CD4-positive, alpha-beta T cell treated with Interleukin-17A for 4 hours (primary cell): Measurements from ENCODE around the gene CEP170B.
"Not testable (repeated sequence)": the region's sequence is repeated elsewhere in the genome, so short reads cannot be mapped to it uniquely, and the experiment has no call there.

Source experiments
- DNase-seq: peaks from one replicate; pipeline ENCODE4 v3.0.0-alpha.2; 2020; ENCODE audit warnings: mixed read lengths

The CEP170B gene

GRCh38 chr14:104879983-104880565 lies 15.0 kb downstream of the CEP170B start:
- DNase-seq = no peak

- DNase-seq = no peak
Measured at GRCh38 chr14:104880584-104881210, 15.6 kb downstream of the CEP170B start.

DNA sequence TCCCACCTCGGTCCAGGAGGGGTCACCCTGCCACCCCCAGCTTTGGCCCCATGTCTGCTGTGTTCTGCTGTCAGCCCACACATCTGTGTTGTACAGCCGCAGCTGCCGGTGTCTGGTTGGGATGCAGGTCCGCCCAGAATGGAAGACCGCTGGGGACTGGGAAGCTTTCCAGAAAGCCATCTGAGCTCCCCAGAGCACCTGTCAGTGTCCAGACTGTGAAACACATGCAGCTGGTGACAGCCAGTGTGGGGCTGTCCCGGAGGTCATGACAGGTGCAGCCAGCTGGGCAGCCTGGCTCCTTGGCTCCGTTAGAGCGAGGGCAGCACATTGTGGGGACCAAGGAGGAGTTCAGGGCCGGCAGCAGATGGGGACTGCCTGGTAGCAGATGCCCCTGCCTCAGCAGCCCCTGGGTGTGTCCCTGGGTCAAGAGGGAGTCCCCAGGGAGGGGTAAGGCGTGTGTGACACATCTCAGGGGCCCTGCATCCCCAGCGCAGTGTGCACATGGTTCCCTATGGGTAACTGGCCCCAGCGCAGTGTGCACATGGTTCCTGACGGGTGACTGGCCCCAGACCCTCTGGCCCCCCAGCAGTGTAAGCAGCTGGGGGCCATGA lies 16.4 kb downstream of the CEP170B start:
- DNase-seq = no peak

GRCh38 chr14:104882325-104882973 lies 17.4 kb downstream of the CEP170B start:
- no peak for DNase-seq

- no peak for DNase-seq
Measured at GRCh38 chr14:104882991-104883660, 18.1 kb downstream of the CEP170B start.

- DNase-seq = no peak
Measured at GRCh38 chr14:104883681-104884361, 18.8 kb downstream of the CEP170B start.

DNA sequence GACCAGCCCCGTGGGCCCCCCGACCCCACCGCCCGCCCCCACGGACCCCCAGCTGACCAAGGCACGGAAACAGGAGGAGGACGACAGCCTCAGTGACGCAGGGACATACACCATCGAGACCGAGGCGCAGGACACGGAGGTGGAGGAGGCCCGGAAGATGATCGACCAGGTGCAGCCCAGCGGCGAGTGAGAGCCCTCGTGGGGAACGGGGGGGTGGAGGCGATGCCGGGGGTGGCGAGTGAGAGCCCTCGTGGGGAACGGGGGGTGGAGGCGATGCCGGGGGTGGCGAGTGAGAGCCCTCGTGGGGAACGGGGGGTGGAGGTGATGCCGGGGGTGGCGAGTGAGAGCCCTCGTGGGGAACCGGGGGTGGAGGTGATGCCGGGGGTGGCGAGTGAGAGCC lies 19.3 kb downstream of the CEP170B start:
- DNase-seq = not testable (repeated sequence)

GRCh38 chr14:104885031-104885972 lies 20.2 kb downstream of the CEP170B start:
- DNase-seq = no peak

- no peak for DNase-seq
Measured at GRCh38 chr14:104885973-104886689, 21.1 kb downstream of the CEP170B start.

DNA sequence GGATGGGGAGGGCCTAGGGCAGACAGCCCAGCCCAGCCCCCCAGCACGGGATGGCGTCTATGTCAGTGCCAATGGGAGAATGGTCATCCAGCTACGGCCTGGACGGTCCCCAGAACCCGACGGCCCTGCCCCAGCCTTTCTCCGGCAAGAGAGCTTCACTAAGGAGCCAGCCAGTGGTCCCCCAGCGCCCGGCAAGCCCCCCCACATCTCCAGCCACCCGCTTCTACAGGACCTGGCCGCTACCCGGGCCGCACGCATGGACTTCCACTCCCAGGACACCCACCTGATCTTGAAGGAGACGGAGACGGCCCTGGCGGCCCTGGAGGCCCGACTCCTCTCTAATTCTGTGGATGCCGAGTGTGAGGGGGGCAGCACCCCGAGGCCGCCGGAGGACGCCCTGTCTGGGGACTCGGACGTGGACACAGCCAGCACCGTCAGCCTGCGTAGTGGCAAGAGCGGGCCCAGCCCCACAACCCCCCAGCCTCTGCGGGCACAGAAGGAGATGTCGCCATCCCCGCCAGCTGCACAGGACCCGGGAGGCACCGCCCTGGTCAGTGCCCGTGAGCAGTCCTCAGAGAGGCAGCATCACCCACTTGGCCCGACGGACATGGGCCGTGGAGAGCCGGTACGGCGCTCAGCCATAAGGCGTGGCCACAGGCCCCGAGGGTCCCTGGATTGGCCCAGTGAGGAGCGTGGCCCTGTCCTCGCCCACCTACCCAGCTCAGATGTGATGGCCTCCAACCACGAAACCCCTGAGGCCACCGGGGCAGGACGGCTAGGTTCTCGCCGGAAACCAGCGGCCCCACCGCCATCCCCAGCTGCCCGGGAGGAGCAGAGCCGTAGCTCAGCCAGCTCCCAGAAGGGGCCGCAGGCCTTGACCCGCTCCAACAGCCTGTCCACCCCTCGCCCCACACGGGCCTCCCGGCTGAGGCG lies 21.9 kb downstream of the CEP170B start:
- no peak for DNase-seq

GRCh38 chr14:104887623-104888488 lies 22.8 kb downstream of the CEP170B start:
- DNase-seq = no peak

DNA sequence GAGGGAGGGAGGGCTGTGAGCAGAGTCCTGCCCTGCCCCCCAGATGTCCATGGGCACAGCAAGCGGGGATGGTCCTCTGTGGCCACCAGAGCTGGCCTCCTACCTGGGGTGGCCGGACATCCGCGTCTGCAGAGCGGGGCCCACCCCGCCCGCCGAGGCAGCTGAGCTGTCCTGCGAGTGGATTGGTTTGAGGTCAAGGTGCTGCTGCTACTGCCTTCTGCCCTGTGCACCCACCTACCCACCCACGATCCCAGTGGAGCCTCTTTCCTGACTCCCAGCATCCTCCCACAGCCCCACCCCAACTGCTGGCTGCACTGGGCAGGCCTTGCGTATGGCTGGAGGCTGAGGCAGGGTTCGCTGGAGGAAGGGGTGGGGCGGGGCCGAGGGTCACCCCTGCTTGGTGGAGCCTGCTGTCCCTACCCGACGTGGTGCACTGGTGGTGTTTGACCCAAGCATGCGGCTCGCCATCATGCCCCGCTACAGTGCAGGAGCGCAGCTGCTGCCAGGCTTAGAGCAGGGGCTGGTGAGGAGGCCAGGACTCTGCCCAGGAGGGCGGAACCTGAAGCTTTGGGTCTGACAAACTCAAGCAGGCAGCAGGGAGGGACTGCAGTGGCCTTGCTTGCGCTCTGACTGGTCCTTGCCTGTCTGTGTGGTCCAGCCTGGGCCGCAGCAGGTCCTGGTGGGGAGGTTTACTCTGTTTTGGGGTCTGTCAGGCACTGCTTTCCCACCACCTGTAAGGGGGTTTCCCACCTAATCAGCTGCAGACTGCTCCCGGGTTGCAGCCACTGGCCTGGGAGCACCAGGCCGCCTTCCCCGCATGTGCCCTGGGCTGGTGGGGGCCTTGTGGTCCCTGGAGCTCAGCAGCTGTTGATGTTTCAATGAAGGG lies 23.7 kb downstream of the CEP170B start:
- no peak for DNase-seq

DNA sequence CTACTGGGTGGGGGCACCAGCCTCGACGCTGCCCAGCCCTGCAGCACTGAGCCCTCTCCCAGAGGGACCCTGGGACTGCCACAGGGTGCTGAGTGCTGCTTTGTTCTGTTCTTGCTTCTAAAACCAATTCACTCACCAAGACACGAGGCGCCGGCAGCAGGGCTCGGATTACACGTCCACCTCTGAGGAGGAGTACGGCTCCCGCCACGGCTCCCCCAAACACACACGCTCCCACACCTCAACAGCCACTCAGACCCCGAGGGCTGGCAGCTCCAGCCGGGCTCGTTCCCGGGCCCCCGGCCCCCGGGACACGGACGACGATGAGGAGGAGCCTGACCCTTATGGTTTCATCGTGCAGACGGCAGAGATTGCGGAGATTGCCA lies 24.3 kb downstream of the CEP170B start:
- DNase-seq = no peak

DNA sequence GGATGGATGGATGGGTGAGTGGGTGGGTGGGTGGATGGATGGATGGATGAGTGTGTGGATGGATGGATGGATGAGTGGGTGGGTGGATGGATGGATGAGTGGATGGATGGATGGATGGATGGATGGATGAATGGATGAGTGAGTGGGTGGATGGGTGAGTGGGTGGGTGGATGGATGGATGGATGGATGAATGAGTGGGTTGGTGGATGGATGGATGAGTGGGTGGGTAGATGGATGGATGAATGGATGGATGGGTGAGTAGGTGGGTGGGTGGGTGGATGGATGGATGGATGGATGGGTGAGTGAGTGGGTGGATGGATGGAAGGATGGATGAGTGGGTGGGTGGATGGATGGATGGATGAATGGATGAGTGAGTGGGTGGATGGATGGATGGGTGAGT lies 25.2 kb downstream of the CEP170B start:
- not testable (repeated sequence) for DNase-seq

- no peak for DNase-seq
Measured at GRCh38 chr14:104891121-104891551, 26.1 kb downstream of the CEP170B start.

DNA sequence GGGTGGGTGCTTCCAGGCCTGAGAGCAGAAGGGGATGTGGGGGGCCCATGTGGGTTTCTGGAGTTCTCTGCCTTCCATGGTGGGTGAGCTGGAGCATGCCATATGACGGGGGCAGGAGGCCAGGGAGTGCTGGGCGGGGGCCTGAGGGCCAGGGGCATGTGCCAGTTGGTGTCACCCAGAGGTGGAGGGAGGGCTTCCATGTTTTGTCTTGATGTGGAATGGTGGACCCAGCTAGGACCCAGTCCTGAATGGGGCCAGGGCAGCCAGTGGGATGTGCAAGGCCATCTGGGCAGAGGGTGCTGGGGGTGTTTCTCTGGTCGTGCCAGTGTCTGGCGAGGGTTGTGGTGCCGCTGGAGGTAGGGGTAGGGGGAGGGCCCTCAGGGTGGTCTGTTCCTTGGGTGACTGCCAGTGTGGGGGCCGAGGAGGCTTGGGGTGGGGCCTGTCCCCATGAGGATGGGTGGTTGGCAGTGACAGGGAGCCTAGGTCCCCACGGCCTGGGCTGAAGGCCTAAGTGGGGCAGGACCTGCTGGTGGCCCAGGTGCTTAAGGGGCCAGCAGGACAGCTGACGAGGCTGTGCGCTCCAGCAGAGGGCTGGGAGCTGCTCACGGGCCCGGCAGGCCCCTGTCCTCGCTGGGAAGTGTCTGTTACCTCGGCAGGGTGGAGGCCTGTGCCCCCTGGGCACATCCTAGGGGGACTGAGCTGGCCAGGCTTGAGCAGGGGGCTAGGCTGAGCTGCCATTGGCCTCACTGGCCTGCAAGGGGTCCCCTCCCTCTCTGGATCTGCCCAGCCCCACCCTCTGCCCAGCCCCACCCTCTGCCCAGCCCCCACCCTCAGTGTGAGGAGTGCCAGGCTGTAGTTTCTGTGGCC lies 26.8 kb downstream of the CEP170B start:
- no peak for DNase-seq
